HG03045 (cell line): ENCODE data around the gene KRTAP12-2.
"Not testable (repeated sequence)": the region's sequence is repeated elsewhere in the genome, so short reads cannot be mapped to it uniquely, and the experiment has no call there.

Experiments used
- ATAC-seq: cut with Tn5 transposase; IDR thresholded peaks from one replicate; pipeline ENCODE4 v1.9.1; 2021; ENCODE audit warnings: mild to moderate bottlenecking, moderate library complexity; ENCODE audit not compliant: unreplicated experiment

The KRTAP12-2 gene

DNA sequence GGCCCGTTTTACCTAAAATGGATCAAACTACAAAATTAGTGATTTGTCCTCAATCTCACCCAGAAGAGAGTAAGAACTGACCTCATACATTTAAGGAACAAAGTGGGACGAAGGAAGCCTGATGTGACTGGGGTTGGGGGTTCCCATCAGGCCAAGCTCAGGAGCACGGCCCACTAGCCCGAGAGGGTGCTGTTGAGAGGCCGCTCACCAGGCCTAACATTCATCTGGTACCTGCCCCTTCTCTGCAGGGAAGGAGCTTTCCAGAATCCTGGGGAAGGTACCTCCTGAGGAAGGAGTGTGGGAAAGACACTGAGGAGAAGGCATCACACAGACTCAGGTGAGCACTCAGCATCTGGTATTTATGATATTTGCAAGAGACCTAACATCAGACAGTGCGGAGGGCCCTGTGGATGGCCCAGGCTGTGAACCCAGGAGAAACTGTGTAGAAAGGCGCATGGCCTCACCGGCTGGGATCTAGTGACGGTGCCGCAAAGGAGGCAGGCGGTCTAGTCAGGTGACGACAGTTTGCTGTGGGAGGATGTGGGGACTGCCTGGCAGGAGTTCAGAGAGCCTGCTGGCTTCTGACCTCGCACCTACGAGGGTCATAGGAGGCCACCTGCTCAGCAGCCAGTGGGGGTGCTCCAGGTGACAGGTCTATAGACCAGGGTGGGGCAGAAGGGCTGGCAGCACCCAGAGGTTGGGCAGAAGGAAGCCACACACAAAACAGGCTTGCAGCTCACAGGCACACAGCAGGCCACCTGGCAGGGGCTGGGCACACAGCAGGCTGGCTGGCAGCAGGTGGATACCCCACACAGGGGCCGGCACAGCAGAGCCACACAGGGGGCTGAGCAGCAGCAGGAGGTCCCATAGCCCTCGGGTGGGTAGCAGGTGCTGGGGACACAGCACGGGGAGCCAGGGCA, 12.8 kb downstream of the KRTAP12-2 start:
- no peak for ATAC-seq

DNA sequence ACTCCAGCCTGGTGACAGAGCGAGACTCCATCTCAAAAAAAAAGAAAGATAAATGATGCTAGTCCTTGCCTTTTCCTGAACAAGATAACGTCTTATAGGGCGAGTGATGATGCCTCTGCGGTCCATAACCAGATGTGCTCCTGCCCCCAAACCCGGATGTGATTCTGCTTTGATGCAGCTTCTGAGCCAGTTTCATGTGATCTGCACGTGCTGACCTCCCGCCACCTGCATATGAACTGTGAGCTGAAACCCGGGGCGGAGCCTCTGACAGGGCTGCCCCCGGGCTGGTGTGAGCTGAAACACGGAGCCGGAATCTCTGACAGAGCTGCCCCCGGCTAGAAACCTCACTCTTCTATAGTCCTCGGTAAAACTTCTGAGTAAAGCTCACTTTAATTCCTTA, 13.6 kb downstream of the KRTAP12-2 start:
- ATAC-seq, result no peak

- no peak for ATAC-seq
Observed at GRCh38 chr21:44650973-44651675, 15.6 kb downstream of the KRTAP12-2 start.

DNA sequence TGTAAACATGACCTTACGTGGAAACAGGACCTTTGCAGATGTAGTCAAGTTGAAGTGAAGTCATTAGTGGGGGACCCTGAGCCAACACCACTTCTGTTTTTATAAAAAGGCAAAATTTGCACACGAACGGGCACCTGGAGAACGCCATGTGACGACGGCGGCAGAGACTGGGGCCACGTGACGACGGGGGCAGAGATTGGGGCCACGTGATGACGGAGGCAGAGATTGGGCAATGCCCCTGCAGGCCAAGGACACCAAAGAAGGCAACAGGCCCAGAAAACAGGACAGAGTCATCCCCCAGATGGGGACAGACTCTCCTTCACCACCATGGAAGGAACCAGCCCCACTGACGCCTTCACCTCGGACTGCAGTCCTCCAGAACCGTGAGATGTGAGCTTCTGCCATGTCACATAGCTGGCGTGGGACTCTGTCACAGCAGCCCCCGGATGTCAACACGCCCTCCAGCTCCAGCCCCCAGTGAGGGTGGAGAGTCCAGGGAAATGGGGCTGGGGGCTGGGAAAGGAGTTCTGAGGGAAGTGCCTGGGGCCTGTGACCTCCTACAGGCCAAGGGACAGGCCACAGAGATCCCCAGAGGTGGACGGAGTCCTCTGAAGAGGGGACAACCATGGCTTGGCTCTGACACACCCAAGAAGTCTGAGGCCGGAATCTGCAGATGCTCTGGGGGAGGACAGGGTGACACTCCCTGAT, 16.3 kb downstream of the KRTAP12-2 start:
- no peak for ATAC-seq

GRCh38 chr21:44649521-44650100, 17.1 kb downstream of the KRTAP12-2 start:
- ATAC-seq, result no peak

DNA sequence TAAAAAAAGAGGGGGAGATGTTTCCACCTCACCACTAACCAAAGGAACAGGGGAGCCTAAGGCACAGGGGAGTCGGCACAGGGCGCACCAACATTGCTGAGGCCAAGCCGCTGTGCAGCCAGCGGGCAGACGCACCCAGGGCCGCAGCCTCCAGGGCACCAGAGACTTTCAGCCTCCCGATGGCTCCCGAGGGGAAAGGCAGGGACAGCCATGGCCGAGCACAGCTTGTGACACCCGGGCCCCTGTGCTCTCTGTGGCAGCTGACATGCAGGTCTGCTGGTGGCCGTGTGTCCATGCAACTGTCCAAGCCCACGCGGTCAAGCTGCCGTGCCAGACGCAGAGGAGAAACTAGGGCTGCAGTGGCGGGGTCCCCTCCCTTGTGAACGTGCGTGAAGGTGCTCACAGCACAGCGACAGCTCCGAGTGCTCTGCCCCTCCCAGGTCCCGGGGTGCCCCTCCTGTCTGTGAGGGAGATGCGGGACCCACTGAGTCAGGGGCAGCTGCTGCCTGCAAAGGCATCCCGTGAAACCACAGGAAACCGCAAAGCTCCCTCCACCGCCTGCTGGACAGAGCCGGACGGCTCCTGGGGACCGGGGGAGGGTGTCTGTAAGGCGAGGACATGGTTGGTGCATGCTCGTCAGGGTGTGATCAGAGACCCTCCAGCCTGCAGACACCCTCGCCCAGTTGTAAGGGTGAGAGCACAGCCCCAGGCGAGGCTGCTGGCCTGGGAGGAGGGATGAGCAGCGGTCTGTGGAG, 18.0 kb downstream of the KRTAP12-2 start:
- no peak for ATAC-seq

GRCh38 chr21:44647222-44647552, 19.5 kb downstream of the KRTAP12-2 start:
- ATAC-seq, result no peak

GRCh38 chr21:44646366-44647221, 20.1 kb downstream of the KRTAP12-2 start, which contains the start of gene KRTAP10-11:
KRTAP10-11 (plus strand) TSS chr21:44646414; CDS start chr21:44646459, 45 bp downstream.
- ATAC-seq, result not testable (repeated sequence)

GRCh38 chr21:44644878-44645277, 21.8 kb downstream of the KRTAP12-2 start:
- no peak for ATAC-seq

DNA sequence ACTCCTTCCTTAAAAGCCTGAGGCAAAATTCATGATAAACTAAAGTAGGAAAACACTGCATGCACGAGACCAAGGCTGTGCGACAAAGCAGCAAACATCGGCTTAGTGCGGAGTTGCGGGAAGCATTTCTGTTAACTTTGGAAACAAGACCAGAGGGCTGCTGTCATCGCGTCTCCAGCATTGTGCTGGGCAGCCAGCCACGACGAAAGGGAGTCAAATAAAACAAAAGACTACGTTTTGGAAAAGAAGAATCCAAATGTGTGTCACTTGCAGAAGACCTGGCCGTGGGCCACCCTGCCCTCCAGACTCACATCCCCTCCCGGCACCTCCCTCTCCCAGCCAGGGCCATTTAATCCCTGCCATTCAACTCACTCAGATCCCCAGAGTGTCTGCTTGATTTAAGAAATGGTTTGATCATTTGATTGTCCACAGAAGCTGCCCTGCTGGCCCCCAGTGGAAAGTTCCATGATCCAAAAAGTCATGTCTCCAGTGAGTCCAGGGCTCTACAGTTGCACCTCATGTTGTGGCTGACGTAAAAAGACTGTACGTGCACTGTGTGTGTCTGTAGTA, 22.9 kb downstream of the KRTAP12-2 start:
- ATAC-seq, result no peak

DNA sequence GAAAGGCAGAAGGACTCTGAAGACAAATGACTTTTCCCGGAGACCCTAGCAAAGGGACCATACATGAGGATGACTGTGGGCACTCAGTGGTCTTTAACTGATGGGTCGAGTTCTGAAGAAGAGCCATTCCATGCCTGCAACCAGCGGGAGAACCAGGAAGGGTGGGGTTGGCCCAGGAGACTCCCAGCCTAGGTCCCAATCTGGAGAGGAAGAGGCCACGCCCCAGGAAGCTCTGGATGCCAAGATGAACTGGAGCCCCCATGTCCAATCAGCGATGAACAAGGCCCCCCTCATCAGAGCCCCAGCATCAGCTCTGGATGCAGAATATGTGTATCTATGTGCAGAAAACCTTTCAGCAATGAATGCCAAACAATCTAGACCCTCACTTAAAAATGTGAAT, 26.0 kb downstream of the KRTAP12-2 start:
- no peak for ATAC-seq

DNA sequence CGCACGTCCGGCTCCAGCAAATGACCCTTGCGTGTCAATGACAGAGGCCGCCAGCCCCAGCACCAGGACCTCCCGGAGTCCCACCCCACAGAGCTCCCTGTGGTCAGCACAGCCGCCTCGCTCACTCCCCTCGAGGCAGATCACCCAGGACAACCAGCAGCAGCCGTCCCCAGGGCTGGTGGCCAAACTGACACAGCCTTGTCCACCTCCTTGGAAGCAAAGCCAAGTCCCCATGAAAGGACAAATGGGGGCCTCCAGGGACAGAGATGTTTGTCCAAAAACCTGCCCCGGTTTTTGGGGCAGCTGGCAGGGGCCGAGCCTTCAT, 27.4 kb downstream of the KRTAP12-2 start:
- ATAC-seq, result no peak

DNA sequence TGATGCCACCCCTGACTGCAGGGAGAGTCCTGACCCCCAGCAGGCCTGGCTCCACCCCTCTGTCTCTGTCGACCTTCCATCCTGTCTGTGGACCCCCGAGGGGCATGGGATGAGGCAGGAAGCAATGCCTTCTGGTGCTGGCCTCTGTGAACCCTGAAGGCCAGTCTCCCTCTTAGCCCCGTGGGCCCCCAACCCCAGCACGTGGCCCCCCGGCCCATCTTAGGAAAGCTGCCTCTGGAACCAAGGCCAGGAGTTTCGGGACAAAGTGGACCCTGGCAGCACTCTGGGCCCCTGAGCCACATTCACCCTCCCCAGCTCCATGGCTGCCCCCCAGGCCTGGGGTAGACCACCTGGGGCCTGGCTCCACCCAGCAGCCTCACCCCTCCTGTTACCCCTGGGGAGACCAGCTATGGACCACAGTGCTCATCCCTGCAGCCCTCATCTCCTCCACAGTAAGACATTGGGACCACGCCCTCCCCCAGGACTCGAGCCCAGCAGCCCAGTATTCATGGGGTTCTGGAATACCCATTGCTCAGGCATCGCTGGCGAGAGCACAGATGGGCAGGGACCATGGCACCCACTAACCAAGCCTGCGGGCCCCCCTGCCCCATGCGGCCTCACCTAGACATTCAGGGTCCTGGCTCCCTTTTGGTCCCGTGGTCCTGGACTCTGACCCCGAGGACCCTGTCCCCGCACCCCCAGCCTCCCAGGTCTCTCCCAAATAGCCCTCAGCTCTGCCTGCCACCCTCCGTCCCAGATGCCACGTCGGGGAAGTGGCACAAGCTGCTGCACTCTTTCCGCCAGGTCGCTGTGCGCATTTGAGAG, 28.0 kb downstream of the KRTAP12-2 start:
- ATAC-seq, result not testable (repeated sequence)

- ATAC-seq, result not testable (repeated sequence)
Observed at GRCh38 chr21:44637851-44638348, 28.8 kb downstream of the KRTAP12-2 start.

DNA sequence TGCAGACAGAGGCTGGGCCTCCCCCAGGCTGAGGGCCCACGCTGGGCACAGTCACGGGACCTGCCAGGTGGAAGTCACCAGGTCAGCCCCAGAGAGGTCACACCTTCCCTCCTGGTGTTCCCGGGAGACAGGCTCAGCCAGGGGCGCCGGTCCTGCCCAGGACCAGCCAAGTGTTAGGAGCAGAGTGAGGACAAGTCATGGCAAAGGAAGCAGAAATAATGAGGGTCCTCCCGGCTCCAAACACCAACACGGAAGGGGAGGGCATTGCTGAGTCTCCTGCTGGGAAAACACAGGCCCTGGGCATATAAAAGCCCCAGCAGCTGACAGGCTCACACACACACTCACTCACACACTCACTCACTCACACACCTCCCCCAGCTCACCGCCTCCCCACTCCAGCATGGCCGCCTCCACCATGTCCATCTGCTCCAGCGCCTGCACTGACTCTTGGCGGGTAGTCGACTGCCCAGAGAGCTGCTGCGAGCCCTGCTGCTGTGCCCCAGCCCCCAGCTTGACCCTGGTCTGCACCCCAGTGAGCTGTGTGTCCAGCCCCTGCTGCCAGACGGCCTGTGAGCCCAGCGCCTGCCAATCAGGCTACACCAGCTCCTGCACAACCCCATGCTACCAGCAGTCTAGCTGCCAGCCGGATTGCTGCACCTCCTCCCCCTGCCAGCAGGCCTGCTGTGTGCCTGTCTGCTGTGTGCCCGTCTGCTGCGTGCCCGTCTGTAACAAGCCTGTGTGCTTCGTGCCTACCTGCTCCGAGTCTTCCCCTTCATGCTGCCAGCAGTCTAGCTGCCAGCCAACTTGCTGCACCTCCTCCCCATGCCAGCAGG, 29.5 kb downstream of the KRTAP12-2 start, which contains the start of gene KRTAP10-10:
Gene KRTAP10-10 (plus strand): TSS at position 339 of the 833 bp plus-strand sequence. CDS start 62 bp downstream, at position 401.
- ATAC-seq, result no peak

DNA sequence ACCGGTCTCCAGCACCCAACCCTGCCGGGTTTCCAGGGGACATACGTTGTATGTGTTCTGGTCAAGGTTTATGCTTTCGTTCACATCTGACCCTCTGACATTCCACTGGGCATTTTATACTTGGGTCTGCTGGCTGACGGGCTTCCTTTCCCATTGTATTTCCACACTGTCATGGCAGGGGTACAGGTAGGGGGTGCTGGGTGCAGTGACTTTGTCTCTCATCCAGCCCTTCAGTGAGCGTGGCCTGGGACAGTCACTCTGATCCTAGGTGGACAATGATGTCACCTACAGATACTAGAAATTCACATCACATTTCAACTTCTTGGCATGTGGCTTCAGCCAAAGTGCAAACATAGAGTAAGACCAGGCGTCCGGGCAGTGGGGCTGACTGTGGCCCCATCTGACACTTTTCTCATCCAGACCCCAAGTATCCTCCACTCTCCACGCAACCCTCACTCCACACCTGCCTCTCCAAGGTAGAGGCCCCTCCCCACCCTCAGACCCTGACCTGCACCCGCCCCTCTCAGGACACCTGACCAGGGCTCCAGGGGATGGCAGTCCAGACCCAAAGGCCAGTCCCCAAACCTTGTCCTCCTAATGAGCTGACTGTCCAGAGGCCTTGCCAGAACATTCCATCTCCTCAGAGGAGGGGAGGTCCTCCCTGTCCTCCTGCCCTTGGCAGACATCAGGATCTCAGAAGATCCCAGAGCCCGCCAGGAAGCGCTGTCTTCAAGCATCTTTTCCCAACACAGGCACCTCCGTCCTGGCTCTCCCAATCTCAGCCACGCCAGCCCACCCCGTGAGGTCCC, 30.3 kb downstream of the KRTAP12-2 start:
- ATAC-seq, result no peak
